Stimulated activated naive B cell treated with anti-CD40 and anti-IgM and Interleukin-4, amounts not matched to agents 10 μg/mL and 1 μg/mL and 100 μg/mL, for 72 hours (primary cell): ENCODE results near the gene KCND2.

Experiments used
- ATAC-seq, 2 donors: fragments of 150-1000 bp; cut with Tn5 transposase; replicated peaks; 2 replicates each; pipeline ENCODE4 v1.10.0; 2021; ENCODE audit warnings: moderate library complexity in 1 of 2
- DNase-seq: peaks from one replicate; pipeline ENCODE4 v3.0.0; 2021
- H3K27ac Mint-ChIP-seq: one replicate; pipeline ENCODE4 v1.8.0; 2022; ENCODE audit warnings: mild to moderate bottlenecking, mixed read lengths
- H3K27me3 Mint-ChIP-seq, 2 donors: one replicate each; pipeline ENCODE4 v1.8.0; 2022; ENCODE audit warnings: mixed read lengths in 2 of 2
- H3K36me3 Mint-ChIP-seq, 2 donors: one replicate each; pipeline ENCODE4 v1.8.0; 2022; ENCODE audit warnings: mixed read lengths in 2 of 2, mild to moderate bottlenecking in 1 of 2
- H3K4me1 Mint-ChIP-seq, 2 donors: one replicate each; pipeline ENCODE4 v1.8.0; 2022; ENCODE audit warnings: mixed read lengths in 2 of 2, mild to moderate bottlenecking in 1 of 2
- H3K4me3 Mint-ChIP-seq, 2 donors: one replicate each; pipeline ENCODE4 v1.8.0; 2022; ENCODE audit warnings: mild to moderate bottlenecking in 2 of 2, mixed read lengths in 2 of 2, moderate library complexity in 1 of 2
- H3K9me3 Mint-ChIP-seq, 2 donors: one replicate each; pipeline ENCODE4 v1.8.0; 2022; ENCODE audit warnings: mixed read lengths in 2 of 2, mild to moderate bottlenecking in 1 of 2

Gene KCND2

GRCh38 chr7:120337308-120337907 is 64.4 kb downstream of the KCND2 start:
- no peaks in the 10 kb centered on the region for H3K9me3 Mint-ChIP-seq
- ATAC-seq (peak; percentile 74 to 82), DNase-seq (no peak)
- no peaks in the 10 kb centered on the region for H3K36me3 Mint-ChIP-seq
- H3K4me3 Mint-ChIP-seq, result no peak overlapping the region
- no peaks in the 10 kb centered on the region for H3K4me1 Mint-ChIP-seq
- no peak overlapping the region for H3K27ac Mint-ChIP-seq
- H3K27me3 Mint-ChIP-seq, result no peaks in the 10 kb centered on the region

DNA sequence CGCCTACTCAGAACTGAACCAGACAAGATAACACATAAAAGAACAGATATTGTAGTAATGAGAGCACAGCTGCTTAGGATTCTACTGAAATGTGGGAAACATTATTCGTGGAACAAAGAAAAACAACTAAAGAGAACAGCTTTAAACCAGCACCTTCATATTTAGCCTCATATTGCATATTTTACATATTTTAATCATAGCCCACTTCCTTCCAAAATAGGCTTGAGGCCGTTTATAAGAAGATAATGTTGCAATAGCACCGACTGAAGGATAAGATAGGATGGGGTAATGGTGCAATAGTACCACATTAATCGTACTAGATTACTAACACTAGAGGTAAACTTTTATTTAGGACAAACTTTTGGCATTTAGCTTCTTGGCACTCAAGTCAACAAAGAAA is 71.3 kb downstream of the KCND2 start:
- no peak for ATAC-seq
- H3K27ac Mint-ChIP-seq, result no peak overlapping the region
- H3K4me3 Mint-ChIP-seq, result no peak overlapping the region
- H3K4me1 Mint-ChIP-seq, result no peaks in the 10 kb centered on the region
- DNase-seq, result no peak
- no peaks in the 10 kb centered on the region for H3K27me3 Mint-ChIP-seq
- no peaks in the 10 kb centered on the region for H3K9me3 Mint-ChIP-seq
- H3K36me3 Mint-ChIP-seq, result no peaks in the 10 kb centered on the region

DNA sequence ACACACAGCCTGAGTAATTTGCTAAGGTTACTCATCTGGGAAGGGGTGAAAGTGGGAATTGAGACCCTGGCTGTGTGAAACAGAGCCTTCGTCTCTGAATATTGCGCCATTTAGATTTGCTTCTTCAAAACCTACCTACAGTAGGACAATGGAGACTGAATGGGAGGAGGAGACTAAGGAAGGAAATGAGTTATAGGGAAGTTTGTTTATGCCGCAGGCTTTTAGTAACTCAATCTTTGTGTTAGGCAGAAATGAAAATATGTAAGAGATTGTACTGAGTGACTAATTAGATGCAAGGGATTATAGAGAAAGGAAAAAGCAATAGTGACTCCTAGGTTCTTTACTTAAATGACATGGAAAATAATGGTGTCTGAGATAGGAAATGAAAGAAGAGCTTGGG is 80.2 kb downstream of the KCND2 start:
- no peaks in the 10 kb centered on the region for H3K27me3 Mint-ChIP-seq
- DNase-seq (no peak), ATAC-seq (no peak)
- H3K4me3 Mint-ChIP-seq, result no peak overlapping the region
- H3K4me1 Mint-ChIP-seq, result no peaks in the 10 kb centered on the region
- no peaks in the 10 kb centered on the region for H3K36me3 Mint-ChIP-seq
- H3K9me3 Mint-ChIP-seq, result peaks cover 0 to 4% of the 10 kb centered on the region in 2 donors
- H3K27ac Mint-ChIP-seq, result no peak overlapping the region

GRCh38 chr7:120360918-120361317 is 87.9 kb downstream of the KCND2 start:
- Mint-ChIP-seq H3K27me3 (no peaks in the 10 kb centered on the region), H3K36me3 (no peaks in the 10 kb centered on the region), H3K4me3 (no peak overlapping the region), H3K4me1 (no peaks in the 10 kb centered on the region), H3K9me3 (no peaks in the 10 kb centered on the region), H3K27ac (no peak overlapping the region)
- no peak for ATAC-seq
- DNase-seq, result no peak

DNA sequence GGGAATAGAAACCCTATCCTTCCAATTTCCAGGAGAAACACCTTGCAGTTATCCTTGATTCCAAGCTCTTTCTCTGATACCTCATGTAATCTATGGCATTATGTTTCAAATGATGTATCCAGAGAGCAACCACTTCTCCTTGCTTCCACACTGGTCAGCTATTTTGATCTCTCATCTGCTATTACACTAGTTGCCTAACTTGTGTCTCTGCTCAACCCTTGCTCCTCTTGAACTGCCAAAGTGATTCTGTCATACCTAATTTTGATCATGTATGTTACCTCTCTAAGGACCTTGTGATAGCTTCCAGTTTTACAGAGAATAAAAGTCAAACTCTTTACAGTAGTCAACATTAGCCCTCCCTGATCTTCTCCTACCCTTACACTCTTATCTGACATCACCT is 90.4 kb downstream of the KCND2 start:
- Mint-ChIP-seq H3K27me3 (no peaks in the 10 kb centered on the region), H3K27ac (no peak overlapping the region), H3K36me3 (no peaks in the 10 kb centered on the region), H3K4me1 (no peaks in the 10 kb centered on the region), H3K4me3 (no peak overlapping the region), H3K9me3 (no peaks in the 10 kb centered on the region)
- no peak for DNase-seq
- ATAC-seq, result no peak

DNA sequence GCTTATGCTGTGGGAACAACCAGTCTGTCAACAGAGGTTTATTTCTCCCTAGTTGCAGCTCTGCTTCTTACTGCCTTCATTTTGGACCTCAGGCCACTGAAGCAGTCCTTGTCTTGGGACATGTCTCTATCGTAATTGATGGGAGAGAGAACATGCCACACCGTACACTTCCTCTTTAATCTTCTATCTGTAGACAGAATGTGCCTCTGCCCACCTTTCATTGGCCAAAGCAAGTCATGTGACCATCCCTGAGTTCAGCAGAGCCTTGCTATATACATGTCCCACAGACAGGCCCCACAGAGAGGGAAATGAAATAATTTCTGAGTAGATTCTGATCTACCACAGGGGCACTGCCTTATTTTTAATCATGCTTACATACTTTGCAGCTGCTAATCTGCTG is 98.0 kb downstream of the KCND2 start:
- H3K4me3 Mint-ChIP-seq, result no peak overlapping the region
- no peaks in the 10 kb centered on the region for H3K27me3 Mint-ChIP-seq
- no peaks in the 10 kb centered on the region for H3K9me3 Mint-ChIP-seq
- no peaks in the 10 kb centered on the region for H3K36me3 Mint-ChIP-seq
- DNase-seq, result no peak
- H3K4me1 Mint-ChIP-seq, result no peaks in the 10 kb centered on the region
- ATAC-seq, result no peak
- H3K27ac Mint-ChIP-seq, result no peak overlapping the region

DNA sequence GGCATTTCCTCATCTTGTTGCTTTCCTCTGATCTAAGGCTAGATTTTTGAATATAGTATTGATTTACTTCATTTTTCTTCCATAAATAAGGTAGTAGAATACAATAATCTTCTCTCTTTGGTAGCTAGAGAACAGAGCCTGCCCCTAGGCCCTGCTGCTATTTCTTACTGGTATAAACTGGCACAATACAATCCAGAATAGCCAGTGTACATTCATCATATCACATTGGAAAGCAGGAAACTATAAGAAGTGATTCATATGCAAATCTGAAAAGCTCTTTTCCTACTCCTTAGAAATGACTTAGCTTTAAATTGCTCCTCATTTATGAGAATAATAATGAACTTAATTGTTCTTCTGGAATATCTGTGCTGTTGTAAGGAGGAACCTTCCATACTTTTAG is 100.2 kb downstream of the KCND2 start:
- Mint-ChIP-seq H3K4me1 (no peaks in the 10 kb centered on the region), H3K36me3 (no peaks in the 10 kb centered on the region), H3K27ac (no peak overlapping the region), H3K4me3 (no peak overlapping the region), H3K9me3 (no peaks in the 10 kb centered on the region), H3K27me3 (no peaks in the 10 kb centered on the region)
- ATAC-seq (no peak), DNase-seq (no peak)

- Mint-ChIP-seq H3K27ac (no peak overlapping the region), H3K36me3 (no peaks in the 10 kb centered on the region), H3K9me3 (no peaks in the 10 kb centered on the region), H3K27me3 (no peaks in the 10 kb centered on the region), H3K4me3 (no peak overlapping the region), H3K4me1 (no peaks in the 10 kb centered on the region)
- no peak for DNase-seq
- no peak for ATAC-seq
Measured at GRCh38 chr7:120394595-120394994, 121.6 kb downstream of the KCND2 start.

DNA sequence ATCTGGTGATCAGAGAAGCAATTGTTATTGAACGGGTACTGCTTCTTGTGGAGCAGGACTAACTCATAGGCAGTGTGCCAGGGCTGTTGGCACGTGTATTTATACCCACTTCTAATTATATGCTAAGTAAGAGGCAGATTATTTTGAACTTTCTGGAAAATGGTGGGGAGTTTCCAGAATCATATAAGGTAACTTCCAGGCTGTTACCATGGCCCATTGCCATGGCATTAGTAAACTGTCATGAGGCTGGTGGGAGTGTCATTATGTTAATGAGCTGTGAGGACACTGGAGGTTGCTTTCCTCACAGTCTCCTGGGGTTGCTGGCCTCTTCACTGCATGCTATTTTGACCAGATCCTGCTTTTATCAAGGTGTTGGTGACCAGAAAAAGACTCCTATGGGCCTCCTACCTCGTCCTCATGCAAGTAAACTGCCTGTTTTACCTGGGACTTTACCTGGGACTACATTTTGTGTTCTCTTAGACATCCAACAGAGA is 122.6 kb downstream of the KCND2 start:
- ATAC-seq (peak in 1 of 2 donors; percentile 51), DNase-seq (no peak)
- no peaks in the 10 kb centered on the region for H3K36me3 Mint-ChIP-seq
- H3K27ac Mint-ChIP-seq, result no peak overlapping the region
- no peaks in the 10 kb centered on the region for H3K27me3 Mint-ChIP-seq
- no peaks in the 10 kb centered on the region for H3K4me1 Mint-ChIP-seq
- H3K9me3 Mint-ChIP-seq, result no peaks in the 10 kb centered on the region
- no peak overlapping the region for H3K4me3 Mint-ChIP-seq

GRCh38 chr7:120398284-120399000 is 125.5 kb downstream of the KCND2 start:
- Mint-ChIP-seq H3K4me3 (no peak overlapping the region), H3K27ac (no peak overlapping the region), H3K36me3 (no peaks in the 10 kb centered on the region), H3K4me1 (peaks cover 0 to 1% of the 10 kb centered on the region in 2 donors), H3K27me3 (no peaks in the 10 kb centered on the region), H3K9me3 (no peaks in the 10 kb centered on the region)
- ATAC-seq (no peak), DNase-seq (no peak)

DNA sequence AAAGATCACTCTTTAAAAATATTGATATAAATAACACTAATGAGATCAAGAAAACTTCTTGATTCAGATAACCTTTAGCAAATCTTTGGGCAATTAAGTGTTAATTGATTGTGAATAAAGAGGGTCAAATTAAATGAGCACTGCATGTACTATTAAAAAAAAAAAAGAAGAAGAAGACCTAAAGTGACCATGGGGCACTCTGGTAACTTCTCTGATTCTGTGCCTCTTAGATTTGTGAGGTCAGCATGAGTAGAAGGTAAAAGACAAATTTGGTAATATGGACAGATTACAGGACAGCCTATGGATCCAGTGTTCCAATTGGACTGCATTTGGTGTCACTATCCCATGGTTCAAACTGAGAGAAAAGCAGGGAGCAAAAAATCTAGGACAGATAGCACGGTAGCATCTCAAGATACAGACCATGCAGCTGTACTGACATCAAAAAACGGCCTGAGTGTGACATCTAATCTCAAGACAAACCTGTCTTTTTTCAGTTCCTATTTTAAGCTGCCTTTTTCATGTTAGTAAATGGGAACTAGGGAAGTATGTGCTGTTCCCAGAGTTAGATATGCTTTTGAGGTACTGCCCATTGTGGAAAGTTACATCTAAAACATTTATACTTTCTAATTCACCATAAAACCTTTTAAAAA is 128.0 kb downstream of the KCND2 start:
- Mint-ChIP-seq H3K4me3 (no peak overlapping the region), H3K4me1 (peaks cover 0 to 1% of the 10 kb centered on the region in 2 donors), H3K36me3 (no peaks in the 10 kb centered on the region), H3K27ac (no peak overlapping the region), H3K27me3 (no peaks in the 10 kb centered on the region), H3K9me3 (no peaks in the 10 kb centered on the region)
- DNase-seq (no peak), ATAC-seq (peak; percentile 48 to 57)

- H3K4me1 Mint-ChIP-seq, result peaks cover 0 to 1% of the 10 kb centered on the region in 2 donors
- no peak for DNase-seq
- ATAC-seq, result peak; percentile 45 to 63
- no peaks in the 10 kb centered on the region for H3K9me3 Mint-ChIP-seq
- no peak overlapping the region for H3K27ac Mint-ChIP-seq
- H3K4me3 Mint-ChIP-seq, result no peak overlapping the region
- H3K27me3 Mint-ChIP-seq, result no peaks in the 10 kb centered on the region
- no peaks in the 10 kb centered on the region for H3K36me3 Mint-ChIP-seq
Measured at GRCh38 chr7:120402079-120402767, 129.2 kb downstream of the KCND2 start.

- no peak overlapping the region for H3K4me3 Mint-ChIP-seq
- DNase-seq, result no peak
- no peak for ATAC-seq
- no peak overlapping the region for H3K27ac Mint-ChIP-seq
- H3K36me3 Mint-ChIP-seq, result no peaks in the 10 kb centered on the region
- H3K9me3 Mint-ChIP-seq, result no peaks in the 10 kb centered on the region
- H3K27me3 Mint-ChIP-seq, result no peaks in the 10 kb centered on the region
- peaks cover 0 to 1% of the 10 kb centered on the region in 2 donors for H3K4me1 Mint-ChIP-seq
Measured at GRCh38 chr7:120402801-120403200, 129.8 kb downstream of the KCND2 start.

DNA sequence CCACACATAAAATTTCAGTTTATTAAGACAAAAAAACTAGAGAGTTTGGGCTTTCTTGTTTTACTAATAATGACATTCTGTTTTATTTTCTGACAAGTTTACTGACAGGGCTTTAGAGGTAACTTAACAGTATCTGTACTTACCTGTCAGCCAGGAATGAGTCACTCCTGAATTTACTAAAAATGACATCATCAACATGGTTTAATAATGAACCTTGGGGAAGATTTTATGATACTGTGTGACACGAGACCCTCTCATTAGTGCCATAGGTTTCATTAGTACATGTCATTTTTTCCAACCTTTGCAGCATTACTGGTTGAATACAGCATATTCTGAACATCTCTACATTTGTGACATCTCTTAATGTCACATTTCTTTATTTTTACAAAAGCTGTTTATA is 131.1 kb downstream of the KCND2 start:
- DNase-seq, result no peak
- Mint-ChIP-seq H3K27ac (peak overlapping the region; percentile 52), H3K27me3 (no peaks in the 10 kb centered on the region), H3K4me1 (peaks cover 0 to 1% of the 10 kb centered on the region in 2 donors), H3K4me3 (no peak overlapping the region), H3K9me3 (no peaks in the 10 kb centered on the region), H3K36me3 (no peaks in the 10 kb centered on the region)
- ATAC-seq, result peak; percentile 58 to 77
